K562 (cell line): ENCODE results near the gene MTMR12. TPM values are rescaled to one million over a fixed set of nuclear protein-coding genes. Genes with fewer than 3 reads are reported as not detected.

Experiments
- BACH1 ChIP-seq: fragments of 200-800 bp; sonication (Bioruptor generic); IDR thresholded peaks from 2 replicates; pipeline ENCODE4 v1.6.1; 2016; ENCODE audit warnings: missing genetic modification characterization, missing compliant biosample characterization
- POLR2H ChIP-seq: IDR thresholded peaks from 2 replicates; pipeline ENCODE4 v1.6.1; 2016; ENCODE audit warnings: missing genetic modification characterization, low read depth, mild to moderate bottlenecking, control low read depth, missing compliant biosample characterization, moderate library complexity
- REST ChIP-seq, 2 experiments: fragments of 450-650 bp; formaldehyde crosslinking in 1 of 2; IDR thresholded peaks; 2 replicates each; pipeline versions ENCODE4 v1.4.0 to v1.6.1; 2014 to 2020; ENCODE audit warnings: mild to moderate bottlenecking in 2 of 2, borderline replicate concordance in 1 of 2, low read depth in 1 of 2
- U2AF2 ChIP-seq: fragments of 200-400 bp; formaldehyde crosslinking; optimal IDR thresholded peaks from 2 replicates; pipeline ENCODE3; 2017; ENCODE audit warnings: low read depth, mild to moderate bottlenecking, low read length
- polyA plus RNA-seq, 8 experiments: library from polyadenylated mRNA; depleted of rRNA in 4 of 8; stranded (reverse) in 5 of 8; unstranded in 3 of 8; fragments of >200 nt; fragmentation: Nextera tagmentation in 2 of 8; fragmentation: Illumina TruSeq in 1 of 8; extraction: Ambion mirVana in 2 of 8; extraction: Trizol in 1 of 8; gene quantifications; 2 replicates each; pipeline versions ENCODE4 v1.2.1 to v1.2.3, GENCODE V29; 2011 to 2014; ENCODE audit warnings: inconsistent platforms in 1 of 8, missing spikeins in 1 of 8
- total RNA-seq, 7 experiments: library from RNA; depleted of rRNA in 6 of 7; stranded (reverse); fragments of >200 nt in 6 of 7; fragmentation: Illumina TruSeq in 2 of 7; extraction: Trizol in 2 of 7; gene quantifications; 2 replicates each; pipeline versions ENCODE4 v1.2.1 to v1.2.3, GENCODE V29; 2011 to 2021; ENCODE audit warnings: low replicate concordance in 1 of 7

Gene MTMR12
- total and polyA plus RNA-seq, 9 of the 15 experiments (the other 6 are each of a cell fraction or from before 2014, with no cell fraction given) = 4.0 to 28.7 (median 17.1) TPM

- TF ChIP-seq REST (IDR thresholded peaks at IDR 0.05; ENCODE audit: borderline replicate concordance) = no peak
- no peak for TF ChIP-seq REST (CRISPR knock-in tag; IDR thresholded peaks at IDR 0.05; ENCODE audit: low read depth)
- no peak for TF ChIP-seq U2AF2
- TF ChIP-seq POLR2H = no peak
- TF ChIP-seq BACH1 (tag) = no peak
Measured at GRCh38 chr5:32244017-32244416, 68.7 kb downstream of the MTMR12 start (continued).
